ENCODE measurements around the gene ABTB2.
"Not testable (repeated sequence)": the region's sequence is repeated elsewhere in the genome, so short reads cannot be mapped to it uniquely, and the experiment has no call there.

DNA sequence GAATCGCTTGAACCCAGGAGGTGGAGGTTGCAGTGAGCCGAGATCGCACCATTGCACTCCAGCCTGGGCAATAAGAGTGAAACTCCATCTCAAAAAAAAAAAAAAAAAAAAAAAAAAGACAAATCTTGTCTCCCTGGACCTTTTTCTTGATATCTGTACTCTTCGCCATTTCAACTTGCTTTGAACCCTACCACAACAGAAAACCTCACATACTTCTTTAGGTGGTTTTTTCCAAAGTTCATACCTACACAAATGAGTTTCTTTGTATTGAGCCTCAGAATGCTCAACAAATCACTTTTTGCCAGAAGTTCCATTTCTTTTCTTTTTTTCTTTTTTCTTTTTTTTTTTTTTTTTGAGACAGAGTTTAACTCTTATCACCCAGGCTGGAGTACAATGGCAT, 111.3 kb downstream of the ABTB2 start:
- not testable (repeated sequence) for TF ChIP-seq CTCF (optimal IDR thresholded peaks at IDR 0.05 in 1 of 3, IDR thresholded peaks at IDR 0.05 in 1 of 3, conservative IDR thresholded peaks at IDR 0.05 in 1 of 3; ENCODE audit: extremely low read depth in 1 of 3, insufficient read depth in 2 of 3, low read length in 3 of 3); EZH2 (IDR thresholded peaks at IDR 0.05; ENCODE audit: low read length)

Data from keratinocyte (primary cell).